Sigmoid colon (tissue), 7 donors: ENCODE measurements around the gene LUZP2. TPM values are rescaled to one million over a fixed set of nuclear protein-coding genes. Genes with fewer than 3 reads are reported as not detected.

Source experiments
- DNase-seq: peaks from one replicate; pipeline ENCODE4 v3.0.0-alpha.2; 2019
- H3K27ac ChIP-seq, 4 donors: fragments of 200-600 bp; sonication (generic); one replicate each; pipeline ENCODE4 v1.5.1; 2016 to 2019; ENCODE audit warnings: mild to moderate bottlenecking in 1 of 4
- H3K27me3 ChIP-seq, 3 donors: fragments of 200-600 bp; sonication (generic); one replicate each; pipeline ENCODE4 v1.5.1; 2019; ENCODE audit warnings: mild to moderate bottlenecking in 1 of 3
- H3K36me3 ChIP-seq, 4 donors: fragments of 200-600 bp; sonication (generic); one replicate each; pipeline ENCODE4 v1.5.1; 2016 to 2019
- H3K4me1 ChIP-seq, 4 donors: fragments of 200-600 bp; sonication (generic); one replicate each; pipeline ENCODE4 v1.5.1; 2017 to 2019
- H3K4me3 ChIP-seq, 4 donors: fragments of 200-600 bp; sonication (generic); one replicate each; pipeline ENCODE4 v1.5.1; 2017 to 2019; ENCODE audit warnings: mild to moderate bottlenecking in 2 of 4, moderate library complexity in 1 of 4
- H3K9me3 ChIP-seq, 4 donors: fragments of 200-600 bp in 3 of 4; sonication (generic) in 3 of 4; one replicate each; pipeline versions ENCODE4 v1.5.1 to v1.6.1; 2013 to 2019
- EP300 ChIP-seq, 4 donors: sonication (generic); formaldehyde crosslinking; IDR thresholded peaks; one replicate each; pipeline ENCODE4 v1.6.1; 2017; ENCODE audit warnings: antibody characterized with exemption in 4 of 4
- POLR2A ChIP-seq, 2 donors: fragments of 450-650 bp; IDR thresholded peaks; one replicate each; pipeline ENCODE4 v1.6.1; 2016; ENCODE audit warnings: antibody characterized with exemption in 2 of 2, mild to moderate bottlenecking in 2 of 2, moderate library complexity in 2 of 2
- POLR2AphosphoS5 ChIP-seq, 4 donors: sonication (generic); formaldehyde crosslinking; IDR thresholded peaks; one replicate each; pipeline ENCODE4 v1.6.1; 2017; ENCODE audit warnings: antibody characterized with exemption in 4 of 4
- WGBS, 2 donors: extraction: QIAGEN DNeasy Blood & Tissue Kit; methylation state at CpG; one replicate each; pipeline ENCODE4 v1.1.7; 2013; 5-methylcytosine and 5-hydroxymethylcytosine counted together
- intact Hi-C: fragments of 100-400 bp; cut with DNase I; formaldehyde crosslinking; loops from one replicate; pipeline ENCODE4 v1.15.1; 2023
- polyA plus RNA-seq, 3 donors: library from polyadenylated mRNA; stranded (reverse); fragments of 200-250 nt; gene quantifications; one replicate each; pipeline ENCODE4 v1.2.3, GENCODE V29; 2013
- total RNA-seq, 4 donors: library from RNA; depleted of rRNA; stranded (reverse); fragments of >200 nt; gene quantifications; one replicate each; pipeline ENCODE4 v1.1.0, GENCODE V29; 2016
- TF ChIP-seq, protein P1 (sequence below), 4 experiments: fragments of 450-650 bp in 3 of 4; fragments of 200-600 bp in 1 of 4; IDR thresholded peaks; one replicate each; pipeline ENCODE4 v1.5.1; 2016 to 2019; ENCODE audit warnings: antibody characterized with exemption in 4 of 4, mild to moderate bottlenecking in 3 of 4, moderate library complexity in 2 of 4
- donor health status: healthy with polysubstance abuse.
- donor health status: Bipolar disorder and iron deficiency.
- donor health status: healthy.

Gene LUZP2
- total and polyA plus RNA-seq, 7 donors: 0.16 to 2.1 (median 0.83) TPM

DNA sequence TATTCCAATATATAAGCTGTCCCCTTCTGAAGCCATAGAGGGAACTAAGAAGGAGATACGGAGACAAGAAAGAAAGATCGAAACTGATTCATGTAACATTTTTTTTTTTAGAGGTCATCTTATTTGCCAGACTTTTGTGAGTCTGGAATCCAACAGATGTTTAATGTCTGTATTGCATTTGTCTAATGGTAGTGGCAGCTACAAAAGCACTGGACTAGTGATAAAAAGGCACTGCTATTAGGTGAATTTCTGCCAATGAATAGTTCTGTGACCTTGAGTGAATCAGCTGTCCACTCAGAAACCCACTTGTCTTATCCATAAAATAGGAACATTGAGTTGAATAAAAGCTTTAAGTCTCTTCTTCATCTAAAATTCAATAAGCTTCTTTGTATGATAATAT is 25.8 kb upstream of the LUZP2 start:
- H3K27ac ChIP-seq: no peak overlapping the region
- 69 to 75% methylated on average over 2 of the region's 2 CpGs for WGBS, 2 donors
- TF ChIP-seq EP300 (IDR thresholded peaks at IDR 0.05): no peak
- TF ChIP-seq POLR2AphosphoS5 (IDR thresholded peaks at IDR 0.05): no peak
- TF ChIP-seq, protein P1, sequence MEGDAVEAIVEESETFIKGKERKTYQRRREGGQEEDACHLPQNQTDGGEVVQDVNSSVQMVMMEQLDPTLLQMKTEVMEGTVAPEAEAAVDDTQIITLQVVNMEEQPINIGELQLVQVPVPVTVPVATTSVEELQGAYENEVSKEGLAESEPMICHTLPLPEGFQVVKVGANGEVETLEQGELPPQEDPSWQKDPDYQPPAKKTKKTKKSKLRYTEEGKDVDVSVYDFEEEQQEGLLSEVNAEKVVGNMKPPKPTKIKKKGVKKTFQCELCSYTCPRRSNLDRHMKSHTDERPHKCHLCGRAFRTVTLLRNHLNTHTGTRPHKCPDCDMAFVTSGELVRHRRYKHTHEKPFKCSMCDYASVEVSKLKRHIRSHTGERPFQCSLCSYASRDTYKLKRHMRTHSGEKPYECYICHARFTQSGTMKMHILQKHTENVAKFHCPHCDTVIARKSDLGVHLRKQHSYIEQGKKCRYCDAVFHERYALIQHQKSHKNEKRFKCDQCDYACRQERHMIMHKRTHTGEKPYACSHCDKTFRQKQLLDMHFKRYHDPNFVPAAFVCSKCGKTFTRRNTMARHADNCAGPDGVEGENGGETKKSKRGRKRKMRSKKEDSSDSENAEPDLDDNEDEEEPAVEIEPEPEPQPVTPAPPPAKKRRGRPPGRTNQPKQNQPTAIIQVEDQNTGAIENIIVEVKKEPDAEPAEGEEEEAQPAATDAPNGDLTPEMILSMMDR (IDR thresholded peaks at IDR 0.05): no peak
- TF ChIP-seq POLR2A (IDR thresholded peaks at IDR 0.05): no peak
- H3K9me3 ChIP-seq: no peaks in the 10 kb centered on the region
- DNase-seq: no peak
- H3K4me1 ChIP-seq: no peaks in the 10 kb centered on the region
- no peaks in the 10 kb centered on the region for H3K27me3 ChIP-seq
- H3K36me3 ChIP-seq: no peaks in the 10 kb centered on the region
- no peak overlapping the region for H3K4me3 ChIP-seq
- intact Hi-C loops: no loop called here

GRCh38 chr11:24478718-24479117 is 18.1 kb upstream of the LUZP2 start:
- WGBS, 2 donors: 92 to 95% methylated on average over 1 of the region's 1 CpG
- H3K27me3 ChIP-seq: no peaks in the 10 kb centered on the region

GRCh38 chr11:24489477-24489876 is 7.4 kb upstream of the LUZP2 start:
- Histone ChIP-seq H3K4me3 (no peak overlapping the region), H3K9me3 (no peaks in the 10 kb centered on the region), H3K36me3 (no peaks in the 10 kb centered on the region), H3K27me3 (no peaks in the 10 kb centered on the region), H3K4me1 (no peaks in the 10 kb centered on the region), H3K27ac (no peak overlapping the region)
- no peak for DNase-seq
- 73 to 87% methylated on average over 4 of the region's 4 CpGs for WGBS, 2 donors
- no peak for TF ChIP-seq POLR2AphosphoS5 (IDR thresholded peaks at IDR 0.05)
- no peak for TF ChIP-seq POLR2A (IDR thresholded peaks at IDR 0.05)
- no peak for TF ChIP-seq EP300 (IDR thresholded peaks at IDR 0.05)
- TF ChIP-seq, protein P1 (IDR thresholded peaks at IDR 0.05): no peak
- intact Hi-C loops: no loop called here

More at GRCh38 chr11:24478718-24479117, 18.1 kb upstream of the LUZP2 start:
- no peak for TF ChIP-seq POLR2A (IDR thresholded peaks at IDR 0.05)
- TF ChIP-seq, protein P1 (IDR thresholded peaks at IDR 0.05): no peak
- no peak for DNase-seq
- Histone ChIP-seq H3K36me3 (no peaks in the 10 kb centered on the region), H3K4me3 (no peak overlapping the region), H3K9me3 (no peaks in the 10 kb centered on the region), H3K4me1 (no peaks in the 10 kb centered on the region), H3K27ac (no peak overlapping the region)
- intact Hi-C loops: no loop called here

DNA sequence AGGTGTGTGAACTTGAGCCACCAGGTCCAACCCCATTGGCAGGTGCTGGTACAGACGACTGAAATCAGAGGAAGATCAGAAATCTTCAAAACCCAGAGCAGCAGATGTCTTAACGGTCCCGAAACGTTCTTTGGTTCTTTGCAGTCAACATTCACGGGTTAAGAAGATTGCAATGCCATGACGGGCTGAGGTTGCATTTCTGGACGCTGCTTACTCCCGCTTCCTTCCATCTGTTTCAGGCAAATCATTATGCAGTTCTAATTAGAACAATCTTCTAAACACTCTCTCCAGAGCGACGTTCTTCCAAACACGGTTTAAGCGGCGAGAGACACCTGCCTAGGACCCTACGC is 492 bp upstream of the LUZP2 start:
- H3K27me3 ChIP-seq: peaks cover 5 to 17% (median 6%) of the 10 kb centered on the region in 3 donors
- intact Hi-C loops: no loop called here
- no peaks in the 10 kb centered on the region for H3K9me3 ChIP-seq
- H3K4me3 ChIP-seq: peak overlapping the region in 3 of 4 donors; percentile 41 to 53 (median 46)
- H3K36me3 ChIP-seq: no peaks in the 10 kb centered on the region
- TF ChIP-seq POLR2AphosphoS5 (IDR thresholded peaks at IDR 0.05) (no peak), EP300 (IDR thresholded peaks at IDR 0.05) (no peak), POLR2A (IDR thresholded peaks at IDR 0.05) (no peak)
- TF ChIP-seq, protein P1 (IDR thresholded peaks at IDR 0.05): no peak
- no peak overlapping the region for H3K27ac ChIP-seq
- peaks cover 0 to 15% (median 13%) of the 10 kb centered on the region in 4 donors for H3K4me1 ChIP-seq
- DNase-seq: no peak
- WGBS, 2 donors: 5 to 7% methylated on average over 14 of the region's 14 CpGs

DNA sequence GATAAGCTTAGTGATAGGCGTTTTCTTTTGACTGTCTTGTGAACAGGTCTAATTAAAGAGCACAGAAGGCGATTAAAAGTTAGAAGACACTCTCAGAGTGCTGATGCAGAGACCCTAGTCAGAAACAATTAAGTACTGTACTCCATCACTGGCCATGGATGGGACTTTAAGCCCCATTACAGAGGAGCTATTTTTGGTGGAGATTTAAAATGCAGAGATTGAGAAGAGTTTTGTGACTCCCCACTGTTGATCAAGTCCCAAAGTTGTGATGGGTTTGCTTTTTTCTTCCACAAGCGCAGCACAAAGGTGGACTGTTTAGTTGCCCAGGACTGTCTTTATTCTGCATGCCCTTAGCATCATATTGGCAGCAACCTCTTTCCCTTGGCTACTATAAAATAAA is 978 bp downstream of the LUZP2 start:
- TF ChIP-seq POLR2AphosphoS5 (IDR thresholded peaks at IDR 0.05): no peak
- TF ChIP-seq, protein P1 (IDR thresholded peaks at IDR 0.05): no peak

More for the DNA sequence above, 978 bp downstream of the LUZP2 start:
- no peaks in the 10 kb centered on the region for H3K9me3 ChIP-seq
- DNase-seq: no peak
- intact Hi-C loops: no loop called here
- no peak overlapping the region for H3K4me3 ChIP-seq
- H3K27me3 ChIP-seq: peaks cover 5 to 17% (median 6%) of the 10 kb centered on the region in 3 donors
- peaks cover 0 to 15% (median 13%) of the 10 kb centered on the region in 4 donors for H3K4me1 ChIP-seq
- H3K27ac ChIP-seq: no peak overlapping the region
- no peaks in the 10 kb centered on the region for H3K36me3 ChIP-seq
- 74 to 76% methylated on average over 3 of the region's 3 CpGs for WGBS, 2 donors
